ENCODE measurements around the gene DEFB132. TPM values are rescaled to one million over a fixed set of nuclear protein-coding genes. Genes with fewer than 3 reads are reported as not detected.

Gene DEFB132
- total and polyA plus RNA-seq, 2 of the 13 experiments (the other 11 are each of a cell fraction or from before 2014, with no cell fraction given) = not detected

DNA sequence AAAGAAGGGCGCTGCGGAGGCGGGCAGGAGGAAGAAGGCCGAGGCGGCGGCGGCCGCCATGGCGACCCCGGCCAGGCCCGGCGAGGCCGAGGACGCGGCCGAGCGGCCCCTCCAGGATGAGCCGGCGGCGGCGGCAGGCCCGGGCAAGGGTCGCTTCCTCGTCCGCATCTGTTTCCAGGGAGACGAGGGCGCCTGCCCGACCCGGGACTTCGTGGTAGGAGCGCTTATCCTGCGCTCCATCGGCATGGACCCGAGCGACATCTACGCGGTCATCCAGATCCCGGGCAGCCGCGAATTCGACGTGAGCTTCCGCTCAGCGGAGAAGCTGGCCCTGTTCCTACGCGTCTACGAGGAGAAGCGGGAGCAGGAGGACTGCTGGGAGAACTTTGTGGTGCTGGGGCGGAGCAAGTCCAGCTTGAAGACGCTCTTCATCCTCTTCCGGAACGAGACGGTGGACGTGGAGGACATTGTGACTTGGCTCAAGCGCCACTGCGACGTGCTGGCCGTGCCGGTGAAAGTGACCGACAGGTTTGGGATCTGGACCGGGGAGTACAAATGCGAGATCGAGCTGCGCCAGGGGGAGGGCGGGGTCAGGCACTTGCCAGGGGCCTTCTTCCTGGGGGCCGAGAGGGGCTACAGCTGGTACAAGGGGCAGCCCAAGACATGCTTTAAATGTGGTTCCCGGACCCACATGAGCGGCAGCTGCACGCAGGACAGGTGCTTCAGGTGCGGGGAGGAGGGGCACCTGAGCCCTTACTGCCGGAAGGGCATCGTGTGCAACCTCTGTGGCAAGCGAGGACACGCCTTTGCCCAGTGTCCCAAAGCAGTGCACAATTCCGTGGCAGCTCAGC lies 40.6 kb downstream of the DEFB132 start (continued):
- TF ChIP-seq NAIF1 (CRISPR knock-in tag; IDR thresholded peaks at IDR 0.05; ENCODE audit: borderline replicate concordance) = no peak
- no peak for TF ChIP-seq SUZ12 (IDR thresholded peaks at IDR 0.05; ENCODE audit: low read depth, low read length)
- TF ChIP-seq ZNF260 (CRISPR knock-in tag; IDR thresholded peaks at IDR 0.05; ENCODE audit: borderline replicate concordance, low read depth) = no peak
- TF ChIP-seq, protein P1, sequence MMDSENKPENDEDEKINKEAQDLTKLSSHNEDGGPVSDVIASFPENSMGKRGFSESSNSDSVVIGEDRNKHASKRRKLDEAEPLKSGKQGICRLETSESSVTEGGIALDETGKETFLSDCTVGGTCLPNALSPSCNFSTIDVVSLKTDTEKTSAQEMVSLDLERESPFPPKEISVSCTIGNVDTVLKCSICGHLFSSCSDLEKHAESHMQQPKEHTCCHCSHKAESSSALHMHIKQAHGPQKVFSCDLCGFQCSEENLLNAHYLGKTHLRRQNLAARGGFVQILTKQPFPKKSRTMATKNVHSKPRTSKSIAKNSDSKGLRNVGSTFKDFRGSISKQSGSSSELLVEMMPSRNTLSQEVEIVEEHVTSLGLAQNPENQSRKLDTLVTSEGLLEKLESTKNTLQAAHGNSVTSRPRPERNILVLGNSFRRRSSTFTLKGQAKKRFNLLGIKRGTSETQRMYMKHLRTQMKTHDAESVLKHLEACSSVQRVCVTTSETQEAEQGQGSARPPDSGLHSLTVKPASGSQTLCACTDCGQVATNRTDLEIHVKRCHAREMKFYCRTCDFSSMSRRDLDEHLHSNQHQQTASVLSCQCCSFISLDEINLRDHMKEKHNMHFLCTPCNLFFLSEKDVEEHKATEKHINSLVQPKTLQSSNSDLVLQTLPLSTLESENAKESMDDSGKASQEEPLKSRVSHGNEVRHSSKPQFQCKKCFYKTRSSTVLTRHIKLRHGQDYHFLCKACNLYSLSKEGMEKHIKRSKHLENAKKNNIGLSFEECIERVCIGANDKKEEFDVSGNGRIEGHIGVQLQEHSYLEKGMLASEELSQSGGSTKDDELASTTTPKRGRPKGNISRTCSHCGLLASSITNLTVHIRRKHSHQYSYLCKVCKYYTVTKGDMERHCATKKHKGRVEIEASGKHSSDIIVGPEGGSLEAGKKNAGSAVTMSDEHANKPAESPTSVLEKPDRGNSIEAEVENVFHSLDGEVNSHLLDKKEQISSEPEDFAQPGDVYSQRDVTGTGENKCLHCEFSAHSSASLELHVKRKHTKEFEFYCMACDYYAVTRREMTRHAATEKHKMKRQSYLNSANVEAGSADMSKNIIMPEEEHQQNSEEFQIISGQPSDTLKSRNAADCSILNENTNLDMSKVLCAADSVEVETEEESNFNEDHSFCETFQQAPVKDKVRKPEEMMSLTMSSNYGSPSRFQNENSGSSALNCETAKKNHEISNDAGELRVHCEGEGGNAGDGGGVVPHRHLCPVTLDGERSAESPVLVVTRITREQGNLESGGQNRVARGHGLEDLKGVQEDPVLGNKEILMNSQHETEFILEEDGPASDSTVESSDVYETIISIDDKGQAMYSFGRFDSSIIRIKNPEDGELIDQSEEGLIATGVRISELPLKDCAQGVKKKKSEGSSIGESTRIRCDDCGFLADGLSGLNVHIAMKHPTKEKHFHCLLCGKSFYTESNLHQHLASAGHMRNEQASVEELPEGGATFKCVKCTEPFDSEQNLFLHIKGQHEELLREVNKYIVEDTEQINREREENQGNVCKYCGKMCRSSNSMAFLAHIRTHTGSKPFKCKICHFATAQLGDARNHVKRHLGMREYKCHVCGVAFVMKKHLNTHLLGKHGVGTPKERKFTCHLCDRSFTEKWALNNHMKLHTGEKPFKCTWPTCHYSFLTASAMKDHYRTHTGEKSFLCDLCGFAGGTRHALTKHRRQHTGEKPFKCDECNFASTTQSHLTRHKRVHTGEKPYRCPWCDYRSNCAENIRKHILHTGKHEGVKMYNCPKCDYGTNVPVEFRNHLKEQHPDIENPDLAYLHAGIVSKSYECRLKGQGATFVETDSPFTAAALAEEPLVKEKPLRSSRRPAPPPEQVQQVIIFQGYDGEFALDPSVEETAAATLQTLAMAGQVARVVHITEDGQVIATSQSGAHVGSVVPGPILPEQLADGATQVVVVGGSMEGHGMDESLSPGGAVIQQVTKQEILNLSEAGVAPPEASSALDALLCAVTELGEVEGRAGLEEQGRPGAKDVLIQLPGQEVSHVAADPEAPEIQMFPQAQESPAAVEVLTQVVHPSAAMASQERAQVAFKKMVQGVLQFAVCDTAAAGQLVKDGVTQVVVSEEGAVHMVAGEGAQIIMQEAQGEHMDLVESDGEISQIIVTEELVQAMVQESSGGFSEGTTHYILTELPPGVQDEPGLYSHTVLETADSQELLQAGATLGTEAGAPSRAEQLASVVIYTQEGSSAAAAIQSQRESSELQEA (CRISPR knock-in tag; IDR thresholded peaks at IDR 0.05; ENCODE audit: not compliant biosample characterization) = peak; percentile 95
- no peak; the same call in 1 of the 2 replicates for TF ChIP-seq ZNF225 (CRISPR knock-in tag; IDR thresholded peaks at IDR 0.05)
- no peak for TF ChIP-seq ZNF10 (CRISPR knock-in tag; IDR thresholded peaks at IDR 0.05; ENCODE audit: borderline replicate concordance, low read depth)
- no peak for TF ChIP-seq HNRNPUL1 (IDR thresholded peaks at IDR 0.05; ENCODE audit: low read depth, low read length)
- 0 out of 2 replicates have a peak, but pooled peaks have one; percentile 39 for TF ChIP-seq ZNF605 (CRISPR knock-in tag; IDR thresholded peaks at IDR 0.05)
- TF ChIP-seq CEBPB (IDR thresholded peaks at IDR 0.05; ENCODE audit: borderline replicate concordance, low read depth, low read length) = peak; percentile 45; the same call in 1 of the 2 replicates
- no peak; the same call in 1 of the 2 replicates for TF ChIP-seq ZNF33B (CRISPR knock-in tag; IDR thresholded peaks at IDR 0.05)
- no peak for TF ChIP-seq ATF7 (IDR thresholded peaks at IDR 0.05)
- no peak for TF ChIP-seq ATF7 (CRISPR knock-in tag; IDR thresholded peaks at IDR 0.05)
- TF ChIP-seq, protein P2, sequence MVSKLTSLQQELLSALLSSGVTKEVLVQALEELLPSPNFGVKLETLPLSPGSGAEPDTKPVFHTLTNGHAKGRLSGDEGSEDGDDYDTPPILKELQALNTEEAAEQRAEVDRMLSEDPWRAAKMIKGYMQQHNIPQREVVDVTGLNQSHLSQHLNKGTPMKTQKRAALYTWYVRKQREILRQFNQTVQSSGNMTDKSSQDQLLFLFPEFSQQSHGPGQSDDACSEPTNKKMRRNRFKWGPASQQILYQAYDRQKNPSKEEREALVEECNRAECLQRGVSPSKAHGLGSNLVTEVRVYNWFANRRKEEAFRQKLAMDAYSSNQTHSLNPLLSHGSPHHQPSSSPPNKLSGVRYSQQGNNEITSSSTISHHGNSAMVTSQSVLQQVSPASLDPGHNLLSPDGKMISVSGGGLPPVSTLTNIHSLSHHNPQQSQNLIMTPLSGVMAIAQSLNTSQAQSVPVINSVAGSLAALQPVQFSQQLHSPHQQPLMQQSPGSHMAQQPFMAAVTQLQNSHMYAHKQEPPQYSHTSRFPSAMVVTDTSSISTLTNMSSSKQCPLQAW (CRISPR knock-in tag; IDR thresholded peaks at IDR 0.05) = peak; percentile 37; the same call in 1 of the 2 replicates
- TF ChIP-seq ZNF446 (CRISPR knock-in tag; IDR thresholded peaks at IDR 0.05) = no peak
- TF ChIP-seq CENPT (CRISPR knock-in tag; IDR thresholded peaks at IDR 0.05; ENCODE audit: low read depth) = no peak; the same call in 1 of the 2 replicates
- TF ChIP-seq ZBTB42 (CRISPR knock-in tag; IDR thresholded peaks at IDR 0.05) = no peak
- TF ChIP-seq ZNF367 (CRISPR knock-in tag; IDR thresholded peaks at IDR 0.05; ENCODE audit: borderline replicate concordance) = no peak

All from HepG2 (cell line).